ENCODE measurements around the gene DBH.
"Not testable (repeated sequence)": the region's sequence is repeated elsewhere in the genome, so short reads cannot be mapped to it uniquely, and the experiment has no call there.

DBH gene

GRCh38 chr9:133621725-133622267 is 14.4 kb upstream of the DBH start:
- no peak for TF ChIP-seq CTCF (IDR thresholded peaks at IDR 0.05; ENCODE audit: borderline replicate concordance, insufficient read depth, low read depth, low read length)
- H3K4me3 ChIP-seq (ENCODE audit: low read depth, low read length), result no peak overlapping the region

GRCh38 chr9:133622555-133622954 is 13.6 kb upstream of the DBH start:
- H3K4me3 ChIP-seq (ENCODE audit: low read depth, low read length), result no peak overlapping the region
- no peak for TF ChIP-seq CTCF (IDR thresholded peaks at IDR 0.05; ENCODE audit: borderline replicate concordance, insufficient read depth, low read depth, low read length)

GRCh38 chr9:133626008-133626407 is 10.2 kb upstream of the DBH start:
- H3K4me3 ChIP-seq (ENCODE audit: low read depth, low read length), result not testable (repeated sequence)

GRCh38 chr9:133627341-133627740 is 8.8 kb upstream of the DBH start:
- no peak for TF ChIP-seq CTCF (IDR thresholded peaks at IDR 0.05; ENCODE audit: borderline replicate concordance, insufficient read depth, low read depth, low read length)
- H3K4me3 ChIP-seq (ENCODE audit: low read depth, low read length), result no peak overlapping the region

GRCh38 chr9:133628766-133629165 is 7.4 kb upstream of the DBH start:
- no peak for TF ChIP-seq CTCF (IDR thresholded peaks at IDR 0.05; ENCODE audit: borderline replicate concordance, insufficient read depth, low read depth, low read length)
- H3K4me3 ChIP-seq (ENCODE audit: low read depth, low read length), result no peak overlapping the region

GRCh38 chr9:133629221-133630110 is 6.7 kb upstream of the DBH start:
- no peak for TF ChIP-seq CTCF (IDR thresholded peaks at IDR 0.05; ENCODE audit: borderline replicate concordance, insufficient read depth, low read depth, low read length)
- no peak overlapping the region for H3K4me3 ChIP-seq (ENCODE audit: low read depth, low read length)

- no peak for TF ChIP-seq CTCF (IDR thresholded peaks at IDR 0.05; ENCODE audit: borderline replicate concordance, insufficient read depth, low read depth, low read length)
- H3K4me3 ChIP-seq (ENCODE audit: low read depth, low read length), result no peak overlapping the region
Measured at GRCh38 chr9:133631111-133631510, 5.1 kb upstream of the DBH start.
